Endothelial cell (in vitro differentiated cells): Measurements from ENCODE around the gene ADARB2. TPM values are rescaled to one million over a fixed set of nuclear protein-coding genes. Genes with fewer than 3 reads are reported as not detected.

Experiments
- DNase-seq: peaks from one replicate; pipeline ENCODE4 v3.0.0; 2021; ENCODE audit warnings: low spot score
- H3K27ac Mint-ChIP-seq: one replicate; pipeline ENCODE4 v1.8.0; 2021; ENCODE audit warnings: mixed read lengths, inconsistent platforms; ENCODE audit not compliant: unreplicated experiment
- H3K27me3 Mint-ChIP-seq: one replicate; pipeline ENCODE4 v1.8.0; 2021; ENCODE audit warnings: mild to moderate bottlenecking, moderate library complexity, mixed read lengths, inconsistent platforms; ENCODE audit not compliant: unreplicated experiment
- H3K36me3 Mint-ChIP-seq: one replicate; pipeline ENCODE4 v1.8.0; 2021; ENCODE audit warnings: mild to moderate bottlenecking, low read depth, mixed read lengths, inconsistent platforms; ENCODE audit not compliant: unreplicated experiment
- H3K4me1 Mint-ChIP-seq: one replicate; pipeline ENCODE4 v1.8.0; 2021; ENCODE audit warnings: mild to moderate bottlenecking, mixed read lengths, inconsistent platforms; ENCODE audit not compliant: unreplicated experiment
- H3K4me3 Mint-ChIP-seq: one replicate; pipeline ENCODE4 v1.8.0; 2021; ENCODE audit warnings: mild to moderate bottlenecking, mixed read lengths, inconsistent platforms; ENCODE audit not compliant: unreplicated experiment
- H3K9me3 Mint-ChIP-seq: one replicate; pipeline ENCODE4 v1.8.0; 2021; ENCODE audit warnings: mixed read lengths, inconsistent platforms; ENCODE audit not compliant: unreplicated experiment
- CTCF ChIP-seq: fragments of 200-600 bp; sonication (generic); IDR thresholded peaks from one replicate; pipeline ENCODE4 v1.5.0; 2021; ENCODE audit warnings: antibody characterized with exemption; ENCODE audit not compliant: unreplicated experiment
- total RNA-seq: library from RNA; stranded (reverse); fragmentation: NEBNext Ultra II Directional; extraction: Animal tissue kit (Norgen Biotek cat#: 25700); gene quantifications from one replicate; pipeline ENCODE4 v1.2.1, GENCODE V29; 2021; ENCODE audit not compliant: unreplicated experiment

ADARB2 gene
- total RNA-seq, 1 donor from 2014 or later, result 54.9 TPM

- Mint-ChIP-seq H3K36me3 (peaks cover 30% of the 10 kb centered on the region), H3K27me3 (peaks cover 10% of the 10 kb centered on the region), H3K4me1 (peaks cover 10% of the 10 kb centered on the region), H3K27ac (no peak overlapping the region), H3K9me3 (peaks cover 5% of the 10 kb centered on the region), H3K4me3 (peak overlapping the region; percentile 49)
- no peak for TF ChIP-seq CTCF
- DNase-seq, result no peak
Observed at GRCh38 chr10:1708746-1709145, 28.6 kb downstream of the ADARB2 start.

GRCh38 chr10:1706711-1707110 lies 30.6 kb downstream of the ADARB2 start:
- Mint-ChIP-seq H3K27me3 (peaks cover 10% of the 10 kb centered on the region), H3K4me3 (no peak overlapping the region)
- DNase-seq, result no peak

GRCh38 chr10:1706256-1706655 lies 31.1 kb downstream of the ADARB2 start:
- H3K4me1 Mint-ChIP-seq, result peaks cover 10% of the 10 kb centered on the region
- no peak overlapping the region for H3K27ac Mint-ChIP-seq

More at GRCh38 chr10:1706711-1707110, 30.6 kb downstream of the ADARB2 start:
- peaks cover 48% of the 10 kb centered on the region for H3K36me3 Mint-ChIP-seq
- no peak overlapping the region for H3K27ac Mint-ChIP-seq
- peaks cover 16% of the 10 kb centered on the region for H3K9me3 Mint-ChIP-seq
- TF ChIP-seq CTCF, result no peak
- peaks cover 10% of the 10 kb centered on the region for H3K4me1 Mint-ChIP-seq

GRCh38 chr10:1698185-1698584 lies 39.1 kb downstream of the ADARB2 start:
- DNase-seq, result no peak
- Mint-ChIP-seq H3K27me3 (peaks cover 1% of the 10 kb centered on the region), H3K4me3 (no peak overlapping the region), H3K4me1 (no peaks in the 10 kb centered on the region), H3K9me3 (peaks cover 9% of the 10 kb centered on the region), H3K36me3 (peaks cover 13% of the 10 kb centered on the region), H3K27ac (no peak overlapping the region)
- TF ChIP-seq CTCF, result no peak

More at GRCh38 chr10:1706256-1706655, 31.1 kb downstream of the ADARB2 start:
- peaks cover 49% of the 10 kb centered on the region for H3K36me3 Mint-ChIP-seq
- no peak for TF ChIP-seq CTCF
- no peak overlapping the region for H3K4me3 Mint-ChIP-seq
- peaks cover 10% of the 10 kb centered on the region for H3K27me3 Mint-ChIP-seq
- no peak for DNase-seq
- H3K9me3 Mint-ChIP-seq, result peaks cover 16% of the 10 kb centered on the region

GRCh38 chr10:1696106-1696505 lies 41.2 kb downstream of the ADARB2 start:
- H3K27ac Mint-ChIP-seq, result no peak overlapping the region
- no peaks in the 10 kb centered on the region for H3K36me3 Mint-ChIP-seq
- peaks cover 1% of the 10 kb centered on the region for H3K27me3 Mint-ChIP-seq
- H3K4me3 Mint-ChIP-seq, result no peak overlapping the region
- TF ChIP-seq CTCF, result no peak
- H3K9me3 Mint-ChIP-seq, result no peaks in the 10 kb centered on the region
- no peak for DNase-seq
- H3K4me1 Mint-ChIP-seq, result peaks cover 10% of the 10 kb centered on the region
